Kidney (tissue), 14 donors: ENCODE results near the gene STRN. TPM values are rescaled to one million over a fixed set of nuclear protein-coding genes. Genes with fewer than 3 reads are reported as not detected.

ENCODE experiments used
- DNase-seq, 5 donors: peaks; one replicate each; pipeline ENCODE4 v3.0.0-alpha.2; 2013 to 2020
- FAIRE-seq: peaks from 2 replicates; lab custom pipeline; 2012; peaks lifted over from hg19 to GRCh38; lab: Jason Lieb, UNC
- H3K27ac ChIP-seq, 2 donors: one replicate each; pipeline ENCODE4 v1.7.0; 2013; ENCODE audit warnings: low read depth in 2 of 2, low read length in 2 of 2, inconsistent platforms in 1 of 2
- H3K27me3 ChIP-seq: one replicate; pipeline ENCODE4 v1.7.1; 2013; ENCODE audit warnings: low read length, inconsistent platforms; ENCODE audit not compliant: control insufficient read depth, insufficient read depth
- H3K36me3 ChIP-seq, 3 donors: one replicate each; pipeline versions ENCODE4 v1.7.0 to v1.7.1; 2013; ENCODE audit warnings: low read length in 3 of 3, control low read depth in 1 of 3, inconsistent platforms in 1 of 3; ENCODE audit not compliant: insufficient read depth in 3 of 3, control insufficient read depth in 2 of 3
- H3K4me1 ChIP-seq, 3 donors: one replicate each; pipeline versions ENCODE4 v1.7.0 to v1.7.1; 2013; ENCODE audit warnings: low read length in 3 of 3, inconsistent platforms in 1 of 3, low read depth in 1 of 3; ENCODE audit not compliant: control insufficient read depth in 2 of 3, insufficient read depth in 2 of 3
- H3K4me3 ChIP-seq, 3 donors: one replicate each; pipeline versions ENCODE4 v1.7.0 to v1.8.1; 2013; ENCODE audit warnings: low read length in 3 of 3, control low read depth in 1 of 3, inconsistent platforms in 1 of 3
- H3K9ac ChIP-seq, 3 donors: one replicate each; pipeline versions ENCODE4 v1.7.0 to v1.7.1; 2013; ENCODE audit warnings: low read length in 3 of 3, control low read depth in 1 of 3, inconsistent platforms in 1 of 3
- H3K9me3 ChIP-seq, 3 donors: one replicate each; pipeline versions ENCODE4 v1.7.0 to v1.7.1; 2013; ENCODE audit warnings: low read length in 3 of 3, control low read depth in 1 of 3, inconsistent platforms in 1 of 3; ENCODE audit not compliant: control insufficient read depth in 2 of 3, insufficient read depth in 1 of 3
- CTCF ChIP-seq: IDR thresholded peaks from 3 replicates; pipeline ENCODE4 v1.5.1; 2012; ENCODE audit warnings: mild to moderate bottlenecking, moderate library complexity, borderline replicate concordance; ENCODE audit not compliant: insufficient read depth; ENCODE audit errors: extremely low read depth
- intact Hi-C: fragments of 100-400 bp; cut with DNase I; formaldehyde crosslinking; loops from one replicate; pipeline ENCODE4 v1.11.1; 2022
- polyA plus RNA-seq: library from polyadenylated mRNA; stranded (reverse); fragments of 350-450 nt; fragmentation: Illumina TruSeq; extraction: RNeasy Lipid Tissue Mini Kit (QIAGEN cat#74804); gene quantifications from one replicate; pipeline ENCODE4 v1.2.3, GENCODE V29; 2014; ENCODE audit warnings: low read depth, low replicate concordance; ENCODE audit not compliant: insufficient read depth
- total RNA-seq: library from RNA; stranded (reverse); fragmentation: NEBNext Ultra II Directional; extraction: Animal tissue kit (Norgen Biotek cat#: 25700); gene quantifications from one replicate; pipeline ENCODE4 v1.2.1, GENCODE V29; 2021
- donor health status: control.
- donor health status: control.
- donor health status: control.
- donor health status: control.
- donor health status: control.
- donor health status: DM: yes; HTN: yes; CAD: no.
- donor health status: Normal renal cell carcinoma (clear cell type).

Gene STRN
- total and polyA plus RNA-seq, 2 donors from 2014 or later, result 3.7 to 42.7 TPM

GRCh38 chr2:36960005-36960675, 6.2 kb downstream of the STRN start:
- no peak for FAIRE-seq
- Histone ChIP-seq H3K9me3 (no peaks in the 10 kb centered on the region), H3K9ac (no peak overlapping the region), H3K27me3 (no peaks in the 10 kb centered on the region), H3K4me1 (peaks cover 0 to 3% (median 0%) of the 10 kb centered on the region in 3 donors), H3K4me3 (no peak overlapping the region), H3K36me3 (no peaks in the 10 kb centered on the region), H3K27ac (no peak overlapping the region)
- intact Hi-C loops, result no loop called here
- DNase-seq, result no peak
- no peak for TF ChIP-seq CTCF

GRCh38 chr2:36954977-36955607, 11.2 kb downstream of the STRN start:
- FAIRE-seq (no peak), DNase-seq (no peak)
- Histone ChIP-seq H3K9me3 (no peaks in the 10 kb centered on the region), H3K9ac (no peak overlapping the region), H3K27me3 (no peaks in the 10 kb centered on the region), H3K4me3 (no peak overlapping the region), H3K36me3 (no peaks in the 10 kb centered on the region), H3K4me1 (peaks cover 0 to 12% (median 5%) of the 10 kb centered on the region in 3 donors), H3K27ac (no peak overlapping the region)
- TF ChIP-seq CTCF, result no peak
- intact Hi-C loops, result no loop called here

GRCh38 chr2:36952748-36953197, 13.6 kb downstream of the STRN start:
- FAIRE-seq, result peak; percentile 82
- H3K9ac ChIP-seq, result no peak overlapping the region
- H3K4me1 ChIP-seq, result peaks cover 0 to 12% (median 5%) of the 10 kb centered on the region in 3 donors

More at GRCh38 chr2:36952748-36953197, 13.6 kb downstream of the STRN start:
- no peak for TF ChIP-seq CTCF
- intact Hi-C loops, result no loop called here
- peak in 3 of 5 donors; percentile 44 to 67 (median 55) for DNase-seq
- Histone ChIP-seq H3K4me3 (no peak overlapping the region), H3K27ac (peak overlapping the region; percentile 13 to 59), H3K27me3 (no peaks in the 10 kb centered on the region), H3K9me3 (no peaks in the 10 kb centered on the region), H3K36me3 (no peaks in the 10 kb centered on the region)
